HG03139 (cell line): Measurements from ENCODE around the gene SPATA31E1.
"Not testable (repeated sequence)": the region's sequence is repeated elsewhere in the genome, so short reads cannot be mapped to it uniquely, and the experiment has no call there.

Experiments
- ATAC-seq: cut with Tn5 transposase; IDR thresholded peaks from one replicate; pipeline ENCODE4 v1.9.1; 2021; ENCODE audit not compliant: unreplicated experiment

SPATA31E1 gene

GRCh38 chr9:87884578-87885459 is 2.1 kb downstream of the SPATA31E1 start:
- ATAC-seq, result no peak

DNA sequence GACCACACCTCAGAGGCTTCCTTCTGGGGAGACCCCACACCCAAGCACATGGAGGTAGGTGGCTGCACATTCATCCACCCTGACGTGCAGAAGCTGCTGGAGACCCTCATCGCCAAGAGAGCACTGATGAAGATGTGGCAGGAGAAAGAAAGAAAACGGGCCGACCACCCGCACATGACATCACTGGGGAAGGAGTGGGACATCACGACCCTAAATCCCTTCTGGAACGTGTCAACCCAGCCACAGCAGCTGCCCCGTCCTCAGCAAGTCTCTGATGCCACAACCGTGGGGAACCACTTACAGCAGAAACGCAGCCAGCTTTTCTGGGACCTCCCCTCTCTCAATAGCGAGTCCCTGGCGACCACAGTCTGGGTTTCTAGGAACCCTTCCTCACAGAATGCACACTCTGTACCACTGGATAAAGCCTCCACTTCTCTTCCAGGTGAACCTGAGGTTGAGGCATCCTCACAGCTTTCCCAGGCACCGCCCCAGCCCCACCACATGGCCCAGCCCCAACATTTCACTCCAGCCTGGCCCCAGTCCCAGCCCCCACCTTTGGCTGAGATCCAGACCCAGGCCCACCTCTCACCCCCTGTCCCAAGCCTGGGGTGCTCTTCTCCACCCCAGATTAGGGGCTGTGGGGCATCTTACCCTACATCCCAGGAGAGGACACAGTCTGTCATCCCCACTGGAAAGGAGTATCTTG is 3.0 kb downstream of the SPATA31E1 start:
- ATAC-seq, result no peak

- ATAC-seq, result no peak
These were observed 3.7 kb downstream of the SPATA31E1 start for GRCh38 chr9:87886210-87886932.

DNA sequence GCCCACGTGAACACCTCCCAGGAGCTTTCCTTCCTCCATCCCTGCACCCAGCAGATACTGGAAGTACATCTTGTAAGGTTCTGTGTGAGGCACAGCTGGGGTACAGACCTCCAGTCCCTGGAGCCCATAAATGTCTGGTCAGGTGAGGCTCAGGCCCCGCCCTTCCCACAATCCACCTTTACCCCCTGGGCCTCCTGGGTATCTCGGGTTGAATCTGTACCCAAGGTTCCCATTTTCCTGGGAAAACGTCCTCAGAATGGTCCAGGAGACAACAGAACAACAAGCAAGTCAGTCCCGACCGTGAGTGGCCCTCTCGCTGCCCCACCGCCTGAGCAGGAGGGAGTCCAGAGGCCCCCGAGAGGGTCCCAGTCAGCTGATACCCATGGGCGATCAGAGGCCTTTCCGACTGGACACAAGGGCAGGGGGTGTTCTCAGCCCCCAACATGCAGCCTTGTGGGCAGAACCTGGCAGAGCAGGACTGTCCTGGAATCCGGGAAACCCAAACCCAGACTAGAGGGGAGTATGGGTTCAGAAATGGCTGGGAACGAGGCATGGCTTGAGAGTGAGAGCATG is 4.3 kb downstream of the SPATA31E1 start:
- no peak for ATAC-seq

DNA sequence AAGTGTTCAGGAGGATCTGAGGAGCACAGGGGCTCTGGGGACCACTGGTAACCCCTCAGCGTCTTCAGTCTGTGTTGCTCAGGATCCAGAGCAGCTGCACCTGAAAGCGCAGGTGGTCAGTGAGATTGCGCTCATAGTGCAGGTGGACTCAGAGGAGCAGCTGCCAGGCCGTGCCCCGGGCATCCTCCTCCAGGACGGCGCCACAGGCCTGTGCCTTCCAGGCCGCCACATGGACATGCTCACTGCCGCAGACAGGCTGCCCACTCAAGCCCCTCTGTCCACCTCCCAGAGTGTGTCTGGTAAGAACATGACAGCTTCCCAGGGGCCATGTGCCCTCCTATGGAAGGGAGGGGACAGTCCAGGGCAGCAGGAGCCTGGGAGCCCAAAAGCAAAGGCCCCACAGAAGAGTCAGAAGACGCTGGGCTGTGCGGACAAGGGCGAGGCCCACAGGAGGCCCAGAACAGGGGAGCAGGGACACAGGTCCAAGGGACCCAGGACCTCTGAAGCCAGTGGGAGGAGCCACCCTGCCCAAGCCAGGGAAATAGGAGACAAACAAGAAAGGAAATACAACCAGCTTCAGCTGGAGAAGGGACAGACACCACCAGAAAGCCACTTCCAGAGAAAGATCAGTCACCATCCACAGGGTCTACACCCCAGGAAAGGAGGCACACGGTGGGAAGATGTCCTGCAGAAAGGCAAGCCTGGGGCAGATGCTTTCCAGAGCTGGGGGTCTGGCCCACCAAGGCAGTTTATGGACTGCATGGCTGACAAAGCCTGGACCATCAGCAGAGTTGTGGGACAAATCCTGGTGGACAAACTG is 5.2 kb downstream of the SPATA31E1 start:
- no peak for ATAC-seq

GRCh38 chr9:87888501-87888900 is 5.8 kb downstream of the SPATA31E1 start:
- no peak for ATAC-seq

GRCh38 chr9:87889065-87889881 is 6.6 kb downstream of the SPATA31E1 start:
- ATAC-seq, result no peak

GRCh38 chr9:87889882-87890252 is 7.2 kb downstream of the SPATA31E1 start:
- ATAC-seq, result no peak

GRCh38 chr9:87890837-87891236 is 8.2 kb downstream of the SPATA31E1 start:
- ATAC-seq, result no peak

- no peak for ATAC-seq
These were observed 9.1 kb downstream of the SPATA31E1 start for GRCh38 chr9:87891754-87892153.

GRCh38 chr9:87892956-87893355 is 10.3 kb downstream of the SPATA31E1 start:
- no peak for ATAC-seq

DNA sequence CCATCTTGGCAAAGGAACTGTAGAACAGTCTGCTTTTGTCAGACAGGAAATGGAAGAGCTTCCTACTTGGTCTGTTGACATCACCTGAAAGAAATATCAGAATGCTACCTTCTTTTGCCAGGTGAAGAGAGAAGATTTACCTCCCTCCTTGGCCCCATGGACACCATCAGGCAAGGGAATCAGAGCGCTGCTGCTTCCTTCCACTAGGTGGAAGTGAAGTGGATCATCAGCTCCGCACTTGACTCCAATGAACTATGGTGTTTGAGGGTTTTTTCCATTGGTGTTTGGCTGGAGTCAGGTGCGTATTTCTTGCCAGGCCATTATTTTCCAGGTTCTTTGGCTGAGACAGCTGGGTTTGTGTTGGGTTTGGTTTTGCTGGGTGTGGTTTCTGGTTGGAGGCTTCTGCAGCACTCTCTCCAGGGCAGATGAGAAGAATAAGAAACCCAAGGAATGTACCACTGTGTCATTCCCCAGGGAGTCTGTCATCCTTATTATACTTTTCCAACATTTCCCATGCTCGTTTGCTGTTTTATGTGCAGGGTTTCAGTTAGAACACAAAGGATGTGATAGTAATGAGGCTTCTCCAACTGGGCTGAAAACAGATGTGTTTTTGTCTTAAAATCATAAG is 12.4 kb downstream of the SPATA31E1 start:
- no peak for ATAC-seq

DNA sequence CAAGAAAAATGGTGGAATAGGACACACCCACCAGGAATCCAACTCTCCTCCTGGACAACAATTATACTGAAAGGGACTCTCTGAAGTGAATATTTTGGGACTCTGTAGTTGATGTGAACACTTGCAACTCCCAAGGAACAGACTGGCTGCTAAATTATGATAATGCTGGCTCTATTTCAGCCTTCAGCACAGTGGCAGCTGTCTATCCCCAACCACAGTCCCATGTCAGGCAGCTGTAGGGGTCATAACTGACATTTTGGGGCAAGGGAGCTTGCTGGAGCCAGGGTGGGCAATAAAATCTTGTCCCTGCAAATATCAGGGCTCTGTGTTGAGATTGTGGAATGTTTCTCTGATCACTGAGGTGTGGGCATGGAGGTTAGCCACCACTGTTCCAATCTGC is 14.2 kb downstream of the SPATA31E1 start:
- no peak for ATAC-seq

DNA sequence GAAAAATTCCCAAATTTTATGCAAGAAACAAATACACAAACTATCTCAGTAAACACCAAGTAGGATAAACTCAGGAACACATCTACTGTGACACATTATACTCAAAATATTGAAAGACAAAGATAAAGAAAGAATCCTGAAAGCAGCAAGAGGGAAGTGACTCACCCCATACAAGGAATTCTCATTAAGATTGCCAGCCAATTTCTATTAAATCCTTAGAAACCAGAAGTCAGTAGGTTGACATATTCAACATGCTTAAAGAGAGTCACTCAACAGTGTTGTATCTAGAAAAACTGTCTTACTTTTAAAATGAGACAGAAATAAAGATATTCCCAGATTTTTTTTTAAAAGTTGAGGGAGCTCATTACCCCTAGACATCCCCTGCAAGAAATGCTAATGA is 15.5 kb downstream of the SPATA31E1 start:
- ATAC-seq, result no peak

GRCh38 chr9:87902371-87902770 is 19.7 kb downstream of the SPATA31E1 start:
- ATAC-seq, result not testable (repeated sequence)

GRCh38 chr9:87909310-87910041 is 26.8 kb downstream of the SPATA31E1 start:
- ATAC-seq, result no peak

GRCh38 chr9:87910821-87911220 is 28.1 kb downstream of the SPATA31E1 start:
- ATAC-seq, result no peak

DNA sequence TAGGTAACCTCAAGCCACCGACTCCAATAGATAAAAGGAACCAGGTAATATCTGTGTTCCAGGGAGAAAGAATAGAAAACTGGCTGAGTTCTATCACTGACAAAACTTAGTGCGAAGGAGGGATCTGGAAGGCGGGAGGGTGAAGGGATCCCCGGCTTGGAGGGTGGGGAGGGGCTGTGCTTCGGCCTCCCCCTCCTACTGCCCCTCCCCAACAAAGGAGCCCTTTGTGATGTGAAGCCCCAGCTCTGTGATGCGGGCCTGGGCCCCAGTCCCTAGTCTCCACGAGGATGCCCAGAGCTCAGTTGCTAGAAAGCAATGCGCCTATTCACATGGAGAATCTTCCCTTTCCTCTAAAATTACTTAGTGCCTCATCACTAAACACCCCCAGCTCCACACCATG is 35.0 kb downstream of the SPATA31E1 start, which contains the start of gene SPATA31C1:
Gene SPATA31C1, plus strand, starts transcription at position 301 of the 400 bp plus-strand sequence.
- not testable (repeated sequence) for ATAC-seq
